Sigmoid colon (tissue), 7 donors: ENCODE results near the gene TNFRSF14. TPM values are rescaled to one million over a fixed set of nuclear protein-coding genes. Genes with fewer than 3 reads are reported as not detected.

Source experiments
- DNase-seq: peaks from one replicate; pipeline ENCODE4 v3.0.0-alpha.2; 2019
- H3K27ac ChIP-seq, 4 donors: fragments of 200-600 bp; sonication (generic); one replicate each; pipeline ENCODE4 v1.5.1; 2016 to 2019; ENCODE audit warnings: mild to moderate bottlenecking in 1 of 4
- H3K27me3 ChIP-seq, 3 donors: fragments of 200-600 bp; sonication (generic); one replicate each; pipeline ENCODE4 v1.5.1; 2019; ENCODE audit warnings: mild to moderate bottlenecking in 1 of 3
- H3K36me3 ChIP-seq, 4 donors: fragments of 200-600 bp; sonication (generic); one replicate each; pipeline ENCODE4 v1.5.1; 2016 to 2019
- H3K4me1 ChIP-seq, 4 donors: fragments of 200-600 bp; sonication (generic); one replicate each; pipeline ENCODE4 v1.5.1; 2017 to 2019
- H3K4me3 ChIP-seq, 4 donors: fragments of 200-600 bp; sonication (generic); one replicate each; pipeline ENCODE4 v1.5.1; 2017 to 2019; ENCODE audit warnings: mild to moderate bottlenecking in 2 of 4, moderate library complexity in 1 of 4
- H3K9me3 ChIP-seq, 4 donors: fragments of 200-600 bp in 3 of 4; sonication (generic) in 3 of 4; one replicate each; pipeline versions ENCODE4 v1.5.1 to v1.6.1; 2013 to 2019
- EP300 ChIP-seq, 4 donors: sonication (generic); formaldehyde crosslinking; IDR thresholded peaks; one replicate each; pipeline ENCODE4 v1.6.1; 2017; ENCODE audit warnings: antibody characterized with exemption in 4 of 4
- POLR2A ChIP-seq, 2 donors: fragments of 450-650 bp; IDR thresholded peaks; one replicate each; pipeline ENCODE4 v1.6.1; 2016; ENCODE audit warnings: antibody characterized with exemption in 2 of 2, mild to moderate bottlenecking in 2 of 2, moderate library complexity in 2 of 2
- POLR2AphosphoS5 ChIP-seq, 4 donors: sonication (generic); formaldehyde crosslinking; IDR thresholded peaks; one replicate each; pipeline ENCODE4 v1.6.1; 2017; ENCODE audit warnings: antibody characterized with exemption in 4 of 4
- WGBS, 2 donors: extraction: QIAGEN DNeasy Blood & Tissue Kit; methylation state at CpG; one replicate each; pipeline ENCODE4 v1.1.7; 2013; 5-methylcytosine and 5-hydroxymethylcytosine counted together
- intact Hi-C: fragments of 100-400 bp; cut with DNase I; formaldehyde crosslinking; loops from one replicate; pipeline ENCODE4 v1.15.1; 2023
- polyA plus RNA-seq, 3 donors: library from polyadenylated mRNA; stranded (reverse); fragments of 200-250 nt; gene quantifications; one replicate each; pipeline ENCODE4 v1.2.3, GENCODE V29; 2013
- total RNA-seq, 4 donors: library from RNA; depleted of rRNA; stranded (reverse); fragments of >200 nt; gene quantifications; one replicate each; pipeline ENCODE4 v1.1.0, GENCODE V29; 2016
- TF ChIP-seq, protein P1 (sequence below), 4 experiments: fragments of 450-650 bp in 3 of 4; fragments of 200-600 bp in 1 of 4; IDR thresholded peaks; one replicate each; pipeline ENCODE4 v1.5.1; 2016 to 2019; ENCODE audit warnings: antibody characterized with exemption in 4 of 4, mild to moderate bottlenecking in 3 of 4, moderate library complexity in 2 of 4
- donor health status: healthy with polysubstance abuse.
- donor health status: Bipolar disorder and iron deficiency.
- donor health status: healthy.

The TNFRSF14 gene
- total and polyA plus RNA-seq, 7 donors: 37.5 to 185 (median 64.5) TPM

DNA sequence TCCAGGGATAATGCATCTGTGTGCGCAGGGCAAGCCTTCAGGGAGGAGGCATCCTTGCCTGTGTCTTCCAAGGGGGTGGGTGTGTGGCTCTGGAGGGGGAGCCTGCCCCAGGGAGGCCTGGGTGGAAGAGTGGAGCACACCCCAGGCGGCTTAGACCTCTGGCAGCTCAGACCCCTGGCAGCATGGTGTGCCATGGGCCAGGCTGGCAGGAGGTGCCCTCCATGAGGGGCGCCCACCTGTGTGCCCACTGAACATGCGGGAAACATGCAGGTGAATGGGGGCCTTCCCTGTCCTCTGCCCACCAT lies 28.7 kb upstream of the TNFRSF14 start:
- Histone ChIP-seq H3K9me3 (no peaks in the 10 kb centered on the region), H3K27ac (peak overlapping the region in 1 of 4 donors; percentile 81), H3K4me3 (no peak overlapping the region), H3K36me3 (no peaks in the 10 kb centered on the region), H3K27me3 (peaks cover 33 to 48% (median 44%) of the 10 kb centered on the region in 3 donors), H3K4me1 (peaks cover 0 to 69% (median 66%) of the 10 kb centered on the region in 4 donors)
- DNase-seq: no peak
- 94 to 95% methylated on average over 4 of the region's 4 CpGs for WGBS, 2 donors
- intact Hi-C loops: loop anchor here (5.0 to 10.0 kb wide), 2 partner anchors 117 to 325 kb away; no protein-coding TSS in a partner anchor
- TF ChIP-seq POLR2A (IDR thresholded peaks at IDR 0.05): no peak
- TF ChIP-seq, protein P1, sequence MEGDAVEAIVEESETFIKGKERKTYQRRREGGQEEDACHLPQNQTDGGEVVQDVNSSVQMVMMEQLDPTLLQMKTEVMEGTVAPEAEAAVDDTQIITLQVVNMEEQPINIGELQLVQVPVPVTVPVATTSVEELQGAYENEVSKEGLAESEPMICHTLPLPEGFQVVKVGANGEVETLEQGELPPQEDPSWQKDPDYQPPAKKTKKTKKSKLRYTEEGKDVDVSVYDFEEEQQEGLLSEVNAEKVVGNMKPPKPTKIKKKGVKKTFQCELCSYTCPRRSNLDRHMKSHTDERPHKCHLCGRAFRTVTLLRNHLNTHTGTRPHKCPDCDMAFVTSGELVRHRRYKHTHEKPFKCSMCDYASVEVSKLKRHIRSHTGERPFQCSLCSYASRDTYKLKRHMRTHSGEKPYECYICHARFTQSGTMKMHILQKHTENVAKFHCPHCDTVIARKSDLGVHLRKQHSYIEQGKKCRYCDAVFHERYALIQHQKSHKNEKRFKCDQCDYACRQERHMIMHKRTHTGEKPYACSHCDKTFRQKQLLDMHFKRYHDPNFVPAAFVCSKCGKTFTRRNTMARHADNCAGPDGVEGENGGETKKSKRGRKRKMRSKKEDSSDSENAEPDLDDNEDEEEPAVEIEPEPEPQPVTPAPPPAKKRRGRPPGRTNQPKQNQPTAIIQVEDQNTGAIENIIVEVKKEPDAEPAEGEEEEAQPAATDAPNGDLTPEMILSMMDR (IDR thresholded peaks at IDR 0.05): no peak
- TF ChIP-seq EP300 (IDR thresholded peaks at IDR 0.05): no peak
- TF ChIP-seq POLR2AphosphoS5 (IDR thresholded peaks at IDR 0.05): no peak

GRCh38 chr1:2528016-2528415 lies 28.2 kb upstream of the TNFRSF14 start:
- WGBS, 2 donors: 50 to 77% methylated on average over 12 of the region's 12 CpGs
- DNase-seq: no peak
- Histone ChIP-seq H3K27me3 (peaks cover 35 to 53% (median 48%) of the 10 kb centered on the region in 3 donors), H3K4me3 (no peak overlapping the region), H3K36me3 (no peaks in the 10 kb centered on the region), H3K27ac (no peak overlapping the region), H3K9me3 (no peaks in the 10 kb centered on the region), H3K4me1 (peaks cover 0 to 67% (median 64%) of the 10 kb centered on the region in 4 donors)
- intact Hi-C loops: loop anchor here (5.0 to 10.0 kb wide), 2 partner anchors 117 to 326 kb away; no protein-coding TSS in a partner anchor
- TF ChIP-seq EP300 (IDR thresholded peaks at IDR 0.05) (no peak), POLR2AphosphoS5 (IDR thresholded peaks at IDR 0.05) (no peak), POLR2A (IDR thresholded peaks at IDR 0.05) (no peak)
- TF ChIP-seq, protein P1 (IDR thresholded peaks at IDR 0.05): no peak

DNA sequence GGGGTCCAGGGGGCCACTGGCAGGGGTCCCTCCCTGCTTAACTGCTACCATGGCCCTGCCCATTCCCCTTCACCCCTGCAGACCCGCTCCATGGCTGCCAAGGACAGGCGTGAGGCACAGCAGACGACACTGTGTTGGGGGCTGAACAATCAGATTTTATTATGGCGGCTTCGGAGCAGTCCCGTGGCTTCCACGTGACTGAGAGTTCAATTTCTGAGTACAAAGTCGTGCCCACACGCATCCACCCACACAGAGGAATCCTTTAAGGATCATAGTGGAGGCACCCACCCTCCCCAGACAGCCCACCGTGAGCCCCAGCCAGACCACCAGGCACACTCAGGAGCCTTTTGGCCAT lies 27.6 kb upstream of the TNFRSF14 start:
- H3K27ac ChIP-seq: no peak overlapping the region
- H3K36me3 ChIP-seq: no peaks in the 10 kb centered on the region
- no peak overlapping the region for H3K4me3 ChIP-seq
- peaks cover 35 to 59% (median 53%) of the 10 kb centered on the region in 3 donors for H3K27me3 ChIP-seq
- DNase-seq: no peak
- TF ChIP-seq POLR2A (IDR thresholded peaks at IDR 0.05): no peak
- TF ChIP-seq POLR2AphosphoS5 (IDR thresholded peaks at IDR 0.05): no peak
- TF ChIP-seq, protein P1 (IDR thresholded peaks at IDR 0.05): no peak
- TF ChIP-seq EP300 (IDR thresholded peaks at IDR 0.05): no peak
- WGBS, 2 donors: 21 to 67% methylated on average over 10 of the region's 10 CpGs
- H3K4me1 ChIP-seq: peaks cover 0 to 61% (median 59%) of the 10 kb centered on the region in 4 donors
- intact Hi-C loops: loop anchor here (5.0 to 10.0 kb wide), 2 partner anchors 116 to 326 kb away; no protein-coding TSS in a partner anchor
- no peaks in the 10 kb centered on the region for H3K9me3 ChIP-seq

GRCh38 chr1:2528966-2529783 lies 27.0 kb upstream of the TNFRSF14 start:
- H3K4me3 ChIP-seq: peak overlapping the region in 3 of 4 donors; percentile 26 to 29 (median 28)
- intact Hi-C loops: loop anchor here (5.0 to 10.0 kb wide), 2 partner anchors 116 to 327 kb away; no protein-coding TSS in a partner anchor
- WGBS, 2 donors: 2 to 3% methylated on average over 84 of the region's 84 CpGs

More at GRCh38 chr1:2528966-2529783, 27.0 kb upstream of the TNFRSF14 start:
- Histone ChIP-seq H3K36me3 (no peaks in the 10 kb centered on the region), H3K27ac (no peak overlapping the region), H3K27me3 (peaks cover 35 to 65% (median 58%) of the 10 kb centered on the region in 3 donors), H3K4me1 (peaks cover 0 to 55% (median 53%) of the 10 kb centered on the region in 4 donors), H3K9me3 (no peaks in the 10 kb centered on the region)
- TF ChIP-seq, protein P1 (IDR thresholded peaks at IDR 0.05): no peak
- TF ChIP-seq EP300 (IDR thresholded peaks at IDR 0.05): no peak
- no peak for DNase-seq
